AG04450 (cell line): ENCODE data around the gene OR1B1. TPM values are rescaled to one million over a fixed set of nuclear protein-coding genes. Genes with fewer than 3 reads are reported as not detected.

Experiments used
- CTCF ChIA-PET: fragments of 300-600, 350-600 bp; formaldehyde crosslinking; extraction: SDS; loops from one replicate; lab custom pipeline; 2022; ENCODE audit warnings: antibody characterized with exemption, inconsistent platforms; lab: Charles Lee
- POLR2A ChIA-PET: fragments of 350-600 bp; formaldehyde crosslinking; extraction: SDS; loops from one replicate; lab custom pipeline; 2021; ENCODE audit warnings: antibody characterized with exemption, inconsistent platforms; lab: Yijun Ruan, JAX
- DNase-seq: peaks from one replicate; pipeline ENCODE4 v3.0.0-alpha.2; 2011; ENCODE audit warnings: low read depth, low spot score
- H3K27ac ChIP-seq: one replicate; pipeline ENCODE4 v1.5.1; 2012; ENCODE audit warnings: low read depth, low read length, control low read depth
- H3K27me3 ChIP-seq: one replicate; pipeline ENCODE4 v1.6.0; 2012; ENCODE audit warnings: low read length; ENCODE audit not compliant: control insufficient read depth, insufficient read depth
- H3K4me3 ChIP-seq: 2 replicates; pipeline ENCODE4 v1.5.1; 2011; ENCODE audit warnings: mild to moderate bottlenecking, low read depth, low read length, control low read depth
- H3K9me3 ChIP-seq: 2 replicates; pipeline ENCODE4 v1.5.1; 2012; ENCODE audit warnings: low read length; ENCODE audit not compliant: control insufficient read depth, insufficient read depth
- CTCF ChIP-seq: IDR thresholded peaks from 2 replicates; pipeline ENCODE4 v1.5.1; 2011; ENCODE audit warnings: low read depth, low read length, control low read depth, inconsistent platforms
- polyA plus RNA-seq: library from polyadenylated mRNA; depleted of rRNA; stranded (reverse); fragments of >200 nt; gene quantifications from 2 replicates; pipeline ENCODE4 v1.2.3, GENCODE V29; 2011

The OR1B1 gene
- polyA plus RNA-seq, 1 experiment, result not detected

GRCh38 chr9:122656378-122656777 lies 1.0 kb downstream of the OR1B1 start:
- CTCF ChIA-PET, result no interaction called here
- POLR2A ChIA-PET, result no interaction called here
- no peak for DNase-seq
- Histone ChIP-seq H3K4me3 (no peak overlapping the region), H3K27ac (no peak overlapping the region), H3K27me3 (no peaks in the 10 kb centered on the region), H3K9me3 (no peaks in the 10 kb centered on the region)
- TF ChIP-seq CTCF, result no peak

- TF ChIP-seq CTCF, result no peak
- Histone ChIP-seq H3K27me3 (no peaks in the 10 kb centered on the region), H3K9me3 (no peaks in the 10 kb centered on the region), H3K4me3 (no peak overlapping the region), H3K27ac (no peak overlapping the region)
- DNase-seq, result no peak
- POLR2A ChIA-PET, result no interaction called here
- CTCF ChIA-PET, result no interaction called here
Measured at GRCh38 chr9:122642226-122642625, 15.2 kb downstream of the OR1B1 start.

- POLR2A ChIA-PET, result no interaction called here
- no peaks in the 10 kb centered on the region for H3K27me3 ChIP-seq
- DNase-seq, result no peak
- TF ChIP-seq CTCF, result no peak
- H3K27ac ChIP-seq, result no peak overlapping the region
- no peaks in the 10 kb centered on the region for H3K9me3 ChIP-seq
- CTCF ChIA-PET, result no interaction called here
- no peak overlapping the region for H3K4me3 ChIP-seq
Measured at GRCh38 chr9:122619996-122620395, 37.4 kb downstream of the OR1B1 start.

GRCh38 chr9:122614362-122614761 lies 43.1 kb downstream of the OR1B1 start, which contains the start of gene OR1Q1:
Gene OR1Q1, plus strand, starts transcription at chr9:122614738. Its CDS starts 0 bp downstream, at chr9:122614738.
- CTCF ChIA-PET, result no interaction called here
- POLR2A ChIA-PET, result no interaction called here
- Histone ChIP-seq H3K27ac (no peak within 1 kb of the TSS), H3K9me3 (no peaks in the 10 kb centered on the region), H3K27me3 (no peaks in the 10 kb centered on the region), H3K4me3 (no peak within 1 kb of the TSS)
- no peak for DNase-seq
- TF ChIP-seq CTCF, result no peak

- DNase-seq, result no peak
- Histone ChIP-seq H3K4me3 (no peak overlapping the region), H3K27me3 (no peaks in the 10 kb centered on the region), H3K9me3 (no peaks in the 10 kb centered on the region), H3K27ac (no peak overlapping the region)
- ChIA-PET POLR2A (no interaction called here), CTCF (no interaction called here)
- no peak for TF ChIP-seq CTCF
Measured at GRCh38 chr9:122609804-122610203, 47.6 kb downstream of the OR1B1 start.
